GM18951 (cell line): ENCODE results near the gene EP400.
"Not testable (repeated sequence)": the region's sequence is repeated elsewhere in the genome, so short reads cannot be mapped to it uniquely, and the experiment has no call there.

Source experiments
- POLR2A ChIP-seq: IDR thresholded peaks from 4 replicates; pipeline ENCODE4 v1.6.1; 2011; ENCODE audit warnings: mild to moderate bottlenecking; ENCODE audit not compliant: insufficient read length, insufficient read depth; ENCODE audit errors: extremely low read depth
- in situ Hi-C: fragments of 300-500 bp; cut with MboI; formaldehyde crosslinking; loops from one replicate; pipeline ENCODE4 v1.12.0; 2022; ENCODE audit warnings: low sequenced_read_pairs, mixed read lengths, inconsistent platforms; ENCODE audit not compliant: unreplicated experiment

Gene EP400

GRCh38 chr12:131962069-131962468, 12.3 kb downstream of the EP400 start:
- in situ Hi-C loops, result no loop called here
- no peak for TF ChIP-seq POLR2A

GRCh38 chr12:131963381-131963780, 13.6 kb downstream of the EP400 start:
- TF ChIP-seq POLR2A, result no peak
- in situ Hi-C loops, result no loop called here

GRCh38 chr12:131965073-131965472, 15.3 kb downstream of the EP400 start:
- no peak for TF ChIP-seq POLR2A
- in situ Hi-C loops, result no loop called here

- no peak for TF ChIP-seq POLR2A
- in situ Hi-C loops, result no loop called here
These were observed 21.5 kb downstream of the EP400 start for GRCh38 chr12:131971226-131971625.

GRCh38 chr12:131975228-131975627, 25.5 kb downstream of the EP400 start:
- in situ Hi-C loops, result no loop called here
- no peak for TF ChIP-seq POLR2A

- TF ChIP-seq POLR2A, result no peak
- in situ Hi-C loops, result no loop called here
These were observed 29.9 kb downstream of the EP400 start for GRCh38 chr12:131979606-131980005.

- no peak for TF ChIP-seq POLR2A
- in situ Hi-C loops, result no loop called here
These were observed 30.5 kb downstream of the EP400 start for GRCh38 chr12:131980263-131980662.

GRCh38 chr12:131981388-131981787, 31.6 kb downstream of the EP400 start:
- TF ChIP-seq POLR2A, result no peak
- in situ Hi-C loops, result no loop called here

- in situ Hi-C loops, result no loop called here
- TF ChIP-seq POLR2A, result no peak
These were observed 32.3 kb downstream of the EP400 start for GRCh38 chr12:131982041-131982440.

GRCh38 chr12:131983026-131983425, 33.3 kb downstream of the EP400 start:
- in situ Hi-C loops, result no loop called here
- no peak for TF ChIP-seq POLR2A

- TF ChIP-seq POLR2A, result no peak
- in situ Hi-C loops, result no loop called here
These were observed 33.8 kb downstream of the EP400 start for GRCh38 chr12:131983554-131983953.

- in situ Hi-C loops, result no loop called here
These were observed 34.6 kb downstream of the EP400 start for GRCh38 chr12:131984334-131984733.

GRCh38 chr12:131985510-131985875, 35.8 kb downstream of the EP400 start:
- in situ Hi-C loops, result not testable (repeated sequence)

More at GRCh38 chr12:131984334-131984733, 34.6 kb downstream of the EP400 start:
- TF ChIP-seq POLR2A, result no peak

GRCh38 chr12:131986361-131986760, 36.6 kb downstream of the EP400 start:
- in situ Hi-C loops, result no loop called here
- TF ChIP-seq POLR2A, result no peak

GRCh38 chr12:131986910-131987309, 37.2 kb downstream of the EP400 start:
- no peak for TF ChIP-seq POLR2A
- in situ Hi-C loops, result no loop called here
